ENCODE results near the gene BPIFB3.

BPIFB3 gene

GRCh38 chr20:33064572-33065287 lies 11.0 kb downstream of the BPIFB3 start:
- no peak for DNase-seq

- no peak for DNase-seq
Measured at GRCh38 chr20:33065785-33066184, 12.1 kb downstream of the BPIFB3 start.

DNA sequence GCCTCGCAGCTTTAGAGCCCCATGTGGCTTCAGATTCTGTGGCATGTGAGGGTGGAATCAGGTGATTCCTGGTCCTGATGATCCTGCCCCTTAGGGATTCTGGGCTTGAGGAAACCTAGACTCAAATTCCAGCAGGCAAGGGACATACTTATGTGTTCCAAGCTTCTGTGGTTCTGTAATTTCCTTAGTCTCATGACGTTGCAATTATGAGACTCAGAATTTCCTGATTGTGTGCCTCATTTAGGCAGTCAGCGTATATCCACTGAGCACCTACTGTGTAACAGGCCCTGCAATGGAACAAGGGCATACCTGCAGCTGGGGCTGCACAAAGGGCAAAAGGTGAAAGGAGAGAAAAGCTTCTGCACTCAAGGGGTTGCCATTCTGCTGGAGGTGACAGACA lies 14.1 kb downstream of the BPIFB3 start:
- no peak for DNase-seq

GRCh38 chr20:33068251-33068939 lies 14.7 kb downstream of the BPIFB3 start:
- no peak for DNase-seq

DNA sequence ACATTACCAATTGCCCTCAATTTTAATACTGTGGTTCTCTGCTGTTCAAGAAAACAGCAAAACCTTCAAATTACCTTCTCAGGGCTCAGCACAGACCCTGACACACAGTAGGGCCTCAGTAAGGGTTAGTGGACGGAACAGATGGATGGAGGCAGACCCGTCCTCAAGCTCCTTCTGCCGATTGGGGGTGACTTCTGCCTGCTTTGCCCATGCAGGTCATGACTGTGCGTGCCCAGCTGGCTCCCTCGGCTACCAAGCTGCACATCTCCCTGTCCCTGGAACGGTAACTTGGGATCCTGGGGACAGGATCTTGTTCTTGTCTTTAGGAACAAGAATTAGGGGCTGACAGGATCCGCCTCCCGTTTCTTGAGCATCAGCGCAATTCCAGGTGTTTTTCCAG lies 16.0 kb downstream of the BPIFB3 start:
- DNase-seq: no peak

DNA sequence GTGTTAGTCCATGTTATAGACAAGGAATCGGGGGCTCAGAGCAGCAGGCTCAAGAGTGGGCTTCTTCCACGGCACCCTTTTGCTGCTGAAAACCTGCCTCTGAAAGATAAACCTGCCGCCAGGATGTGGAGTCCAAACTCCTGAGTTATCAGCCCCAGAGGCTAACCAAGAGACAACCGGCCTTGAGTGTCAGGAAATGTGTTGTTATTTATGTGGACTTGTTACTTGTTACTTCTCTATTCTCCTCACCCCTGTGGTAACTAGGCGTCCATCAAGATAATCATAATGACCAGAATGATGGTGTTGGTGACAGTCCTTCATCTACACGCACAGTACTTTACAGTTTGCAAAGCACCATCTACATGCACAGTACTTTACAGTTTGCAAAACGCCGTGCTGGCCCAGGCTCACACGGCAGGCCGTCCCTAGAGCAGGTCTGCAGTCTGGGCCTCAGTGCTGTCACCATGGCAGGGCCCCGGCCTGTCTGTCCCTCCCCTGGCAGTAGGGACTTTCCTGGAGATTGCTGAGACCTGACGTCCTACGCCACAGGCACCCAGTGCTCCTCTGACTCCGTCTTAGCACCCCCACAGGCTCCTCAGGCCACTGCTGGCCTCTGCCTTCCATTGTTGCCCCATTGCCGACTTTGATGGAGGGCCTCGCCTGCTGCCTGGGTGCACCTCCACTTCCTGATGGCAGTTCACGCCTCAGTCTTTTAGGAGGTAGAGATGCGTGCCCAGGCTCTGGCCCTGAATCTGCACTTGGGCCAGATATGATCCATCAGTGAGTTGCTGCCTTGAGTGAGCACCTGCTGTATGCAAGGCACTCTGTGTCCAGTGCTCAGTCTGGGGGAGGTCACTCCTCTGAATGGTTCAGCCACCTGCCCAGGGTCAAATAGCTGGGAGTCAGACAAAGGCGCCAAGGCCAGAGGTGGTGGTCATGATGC lies 16.7 kb downstream of the BPIFB3 start:
- DNase-seq: no peak

DNA sequence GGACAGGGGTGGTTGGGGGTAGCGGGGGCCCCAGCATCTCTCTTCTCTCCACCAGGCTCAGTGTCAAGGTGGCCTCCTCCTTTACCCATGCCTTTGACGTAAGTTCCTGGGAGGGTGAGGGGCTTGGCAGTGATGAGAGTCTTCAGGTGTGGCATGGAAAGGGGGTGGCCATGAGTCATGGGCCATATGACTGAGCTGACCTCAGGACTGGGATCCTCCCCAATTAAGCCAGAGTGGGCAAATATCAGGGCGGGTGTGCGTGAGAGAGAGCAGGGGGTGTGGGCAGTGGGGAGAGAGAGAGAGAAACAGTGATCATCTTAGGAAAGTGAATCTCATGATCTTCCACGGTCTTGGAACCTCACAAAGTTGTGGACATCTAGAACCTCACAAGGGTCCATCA lies 17.5 kb downstream of the BPIFB3 start:
- DNase-seq: no peak

DNA sequence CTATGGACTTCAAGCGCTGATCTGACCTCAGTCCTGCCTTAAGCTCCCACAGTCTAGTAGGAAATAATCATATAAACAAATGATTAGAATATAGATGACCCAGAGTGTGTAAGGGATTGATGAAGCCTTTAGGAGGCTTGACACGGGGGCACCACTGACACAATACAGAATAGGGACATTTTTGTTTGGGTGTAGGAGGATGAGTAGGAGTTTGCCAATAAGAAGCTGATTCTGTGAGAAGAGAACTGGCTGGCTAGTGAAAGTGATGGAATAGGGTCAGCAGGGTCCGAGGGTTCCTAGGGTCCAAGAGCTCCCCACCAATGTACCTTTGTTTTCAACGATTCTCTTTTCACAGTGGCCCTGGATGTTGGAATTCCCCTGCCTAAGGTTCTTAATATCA lies 18.7 kb downstream of the BPIFB3 start:
- no peak for DNase-seq

DNA sequence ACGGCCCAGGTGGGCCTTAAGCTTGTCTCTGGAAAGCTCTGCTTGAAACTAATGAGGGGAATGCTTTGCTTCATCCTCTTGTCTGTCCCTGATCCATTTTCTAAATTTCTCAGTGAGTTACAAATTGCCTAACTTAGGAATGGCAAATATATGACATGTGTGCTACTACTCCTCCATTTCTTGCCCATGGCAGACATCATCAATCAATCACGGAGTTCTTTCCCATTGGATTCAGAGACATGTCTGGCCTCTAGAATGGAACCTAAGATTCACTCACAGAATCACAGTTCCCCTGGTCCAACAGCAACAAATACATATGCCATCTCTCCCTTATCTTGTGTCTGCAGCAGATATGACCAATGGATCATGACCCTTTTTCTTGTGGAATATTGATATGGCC lies 19.1 kb downstream of the BPIFB3 start:
- DNase-seq: no peak

DNA sequence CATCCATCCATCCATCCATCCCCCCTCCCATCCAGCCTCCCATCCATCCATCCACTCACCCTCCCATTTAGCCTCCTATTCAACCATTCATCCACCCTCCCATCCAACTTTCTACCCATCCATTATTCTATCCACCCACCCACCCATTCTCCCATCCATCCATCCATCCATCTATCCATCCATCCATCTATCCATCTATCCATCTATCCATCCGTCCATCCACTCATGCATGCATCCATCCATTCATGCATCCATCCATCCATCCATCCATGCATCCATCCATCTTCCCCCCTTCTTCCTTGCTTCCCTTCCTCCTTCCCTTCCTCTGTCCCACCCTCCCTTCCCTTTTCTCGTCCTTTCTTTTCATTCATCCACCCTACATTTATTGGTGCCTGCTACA lies 21.0 kb downstream of the BPIFB3 start:
- DNase-seq: no peak

- DNase-seq: no peak
Measured at GRCh38 chr20:33075281-33075680, 21.6 kb downstream of the BPIFB3 start.

DNA sequence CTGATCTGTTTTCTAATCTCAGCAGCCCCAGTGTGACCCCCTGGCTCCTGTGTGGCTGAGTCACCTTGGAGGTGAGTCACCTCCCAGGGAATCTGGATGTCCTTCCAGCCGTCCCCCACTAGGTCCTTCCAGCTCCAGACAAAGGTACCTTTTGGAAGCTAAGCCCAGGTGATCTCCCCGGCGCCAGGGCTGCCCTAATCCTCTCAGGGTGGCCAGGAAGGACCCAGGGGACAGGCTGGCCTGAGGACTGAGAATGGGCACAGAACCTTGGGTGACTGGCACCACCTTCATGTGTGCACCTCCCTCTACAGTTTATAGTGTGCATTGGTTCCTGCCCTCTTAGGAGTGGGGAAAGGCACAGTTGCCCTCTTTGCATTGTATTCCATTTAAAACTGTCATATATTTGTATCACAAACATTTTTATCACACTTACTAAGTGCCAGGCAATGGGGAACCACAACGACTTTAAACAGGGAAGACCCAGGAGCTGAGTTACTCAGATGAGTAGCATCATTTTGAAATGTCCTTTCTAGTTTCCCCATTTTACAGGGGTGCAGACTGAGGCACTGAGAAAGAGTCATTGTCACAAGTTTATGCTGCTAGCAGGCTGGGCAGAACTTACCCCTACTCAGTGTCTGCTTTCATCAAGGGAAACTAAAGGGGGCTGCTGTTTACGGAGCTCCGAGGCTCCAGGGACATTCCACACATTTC lies 23.1 kb downstream of the BPIFB3 start:
- DNase-seq: no peak

DNA sequence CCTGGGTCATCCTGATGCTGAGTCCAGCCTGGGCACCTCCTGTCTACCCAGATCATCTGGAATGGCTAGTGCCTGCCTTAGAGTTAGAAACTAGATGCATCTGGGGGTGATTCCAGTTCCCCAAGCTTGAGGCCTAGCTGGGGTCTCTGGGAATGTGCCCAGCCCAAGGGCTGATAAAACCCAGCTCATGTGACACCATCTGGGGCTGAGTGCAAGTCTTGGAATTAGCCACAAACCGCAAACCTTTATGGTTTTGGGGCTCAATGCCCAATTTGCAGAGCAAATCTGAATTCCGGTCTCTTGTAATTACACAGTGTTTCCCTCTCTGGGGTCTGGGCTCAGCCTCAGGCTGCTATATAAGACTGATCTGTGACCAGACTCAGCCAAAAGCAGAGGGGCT lies 25.6 kb downstream of the BPIFB3 start, which contains the start of gene BPIFB4:
Gene BPIFB4, plus strand, starts transcription at position 385 of the 400 bp plus-strand sequence. CDS start 1,884 bp downstream, outside the sequence.
- no peak for DNase-seq

DNA sequence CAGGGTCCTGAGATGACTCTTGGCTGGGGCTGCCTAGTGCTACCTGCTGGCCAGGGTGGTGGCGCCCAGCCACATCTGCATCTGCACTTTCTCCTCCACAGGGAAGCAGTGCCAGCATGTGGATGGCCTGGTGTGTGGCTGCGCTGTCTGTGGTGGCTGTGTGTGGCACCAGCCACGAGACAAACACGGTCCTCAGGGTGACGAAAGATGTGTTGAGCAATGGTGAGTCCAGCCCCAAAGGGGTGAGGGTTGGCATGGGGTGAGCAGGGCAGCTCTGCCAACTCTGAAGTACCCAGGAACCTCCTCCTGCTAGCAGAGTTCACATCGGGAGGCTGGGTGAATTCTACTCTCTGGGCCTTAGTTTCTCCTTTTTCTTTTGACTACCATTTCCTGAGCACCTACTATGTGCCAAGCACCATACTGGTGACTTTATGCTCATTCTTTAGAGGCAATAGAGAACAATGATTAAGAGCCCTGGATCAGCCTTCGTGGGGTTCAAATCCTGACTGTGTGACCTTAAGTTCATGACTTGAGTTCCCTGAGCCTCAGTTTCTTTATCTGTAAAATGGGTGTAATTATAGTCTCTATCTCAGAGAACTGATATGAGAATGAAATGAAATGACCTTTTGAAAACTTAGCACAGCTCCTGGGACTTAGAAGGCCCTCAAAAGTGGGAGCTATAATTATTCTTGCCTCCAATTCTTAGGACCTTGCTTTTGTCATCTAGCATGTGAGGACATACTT lies 27.9 kb downstream of the BPIFB3 start:
- no peak for DNase-seq

GRCh38 chr20:33082546-33082945 lies 28.8 kb downstream of the BPIFB3 start:
- DNase-seq: no peak

GRCh38 chr20:33083544-33084340 lies 30.0 kb downstream of the BPIFB3 start:
- DNase-seq: no peak

GRCh38 chr20:33084722-33085121 lies 31.0 kb downstream of the BPIFB3 start:
- DNase-seq: no peak

GRCh38 chr20:33086052-33086722 lies 32.5 kb downstream of the BPIFB3 start:
- DNase-seq: no peak

DNA sequence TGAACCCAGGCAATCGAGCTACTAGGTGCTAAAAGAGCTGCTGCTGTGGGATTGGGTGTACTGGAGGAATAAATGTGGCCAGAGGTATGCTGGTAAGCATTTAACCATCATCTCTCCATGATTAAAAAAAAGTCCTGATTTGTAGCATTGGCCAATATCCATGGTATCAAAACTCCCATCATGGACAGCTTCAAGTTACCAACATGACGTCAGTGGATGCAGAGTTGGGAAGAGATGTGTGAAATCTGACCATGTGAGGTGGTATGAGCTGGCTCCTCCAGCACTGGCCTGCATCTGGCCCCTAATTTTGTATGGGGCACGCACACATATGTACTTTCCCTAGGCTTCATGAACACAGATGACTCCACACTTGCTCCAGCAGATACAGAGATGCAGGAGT lies 37.4 kb downstream of the BPIFB3 start:
- DNase-seq: no peak

GRCh38 chr20:33091693-33092092 lies 38.0 kb downstream of the BPIFB3 start:
- no peak for DNase-seq

DNA sequence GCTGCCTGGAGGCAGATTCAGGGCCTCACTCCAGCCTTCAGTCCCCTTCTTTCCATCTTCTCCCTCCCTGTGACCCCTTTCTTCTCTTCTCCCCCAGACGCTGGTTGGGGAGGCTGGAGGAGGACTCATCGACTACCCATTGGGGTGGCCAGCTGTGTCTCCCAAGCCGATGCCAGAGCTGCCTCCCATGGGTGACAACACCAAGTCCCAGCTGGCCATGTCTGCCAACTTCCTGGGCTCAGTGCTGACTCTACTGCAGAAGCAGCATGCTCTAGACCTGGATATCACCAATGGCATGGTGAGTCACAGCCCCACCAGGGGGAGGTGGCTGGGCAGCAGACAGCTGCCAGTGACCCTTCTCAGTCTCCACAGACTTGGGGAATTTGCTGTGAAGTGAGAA lies 38.7 kb downstream of the BPIFB3 start:
- DNase-seq: no peak
